GM21786 (cell line): ENCODE measurements around the gene RNF38.
"Not testable (repeated sequence)": the region's sequence is repeated elsewhere in the genome, so short reads cannot be mapped to it uniquely, and the experiment has no call there.

Experiments
- ATAC-seq: cut with Tn5 transposase; IDR thresholded peaks from one replicate; pipeline ENCODE4 v1.9.1; 2021; ENCODE audit not compliant: unreplicated experiment

RNF38 gene

DNA sequence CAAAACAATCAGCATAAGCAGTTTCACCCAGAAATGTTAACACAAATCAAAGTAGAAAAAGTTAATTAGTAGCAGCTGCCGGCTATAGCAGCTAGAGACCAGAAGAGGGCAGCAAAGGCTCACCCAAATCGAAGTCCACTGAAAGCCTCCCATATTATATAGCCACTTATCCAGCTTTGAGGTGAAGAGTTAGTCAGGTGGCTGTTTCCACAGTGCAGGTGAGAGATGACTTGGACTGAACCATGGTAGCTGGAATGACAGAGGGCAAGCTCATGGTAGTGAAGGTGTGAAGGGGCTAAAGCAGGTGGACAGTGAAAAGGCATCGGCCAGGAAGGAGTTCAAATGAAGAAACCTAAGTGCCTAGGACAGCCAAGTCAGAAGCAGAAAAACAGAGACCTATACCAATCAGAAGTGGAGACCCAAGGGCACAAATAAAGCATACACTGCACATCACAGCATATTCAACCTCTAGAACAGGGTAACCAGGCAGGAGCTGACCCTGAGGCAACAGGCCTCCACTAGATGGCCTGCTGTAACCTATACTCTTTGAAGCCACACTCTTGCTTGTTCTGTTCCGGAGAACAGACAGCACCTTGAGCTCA is 7.2 kb upstream of the RNF38 start:
- ATAC-seq = peak; percentile 43

GRCh38 chr9:36402536-36402935 is 2.5 kb upstream of the RNF38 start:
- ATAC-seq = no peak

DNA sequence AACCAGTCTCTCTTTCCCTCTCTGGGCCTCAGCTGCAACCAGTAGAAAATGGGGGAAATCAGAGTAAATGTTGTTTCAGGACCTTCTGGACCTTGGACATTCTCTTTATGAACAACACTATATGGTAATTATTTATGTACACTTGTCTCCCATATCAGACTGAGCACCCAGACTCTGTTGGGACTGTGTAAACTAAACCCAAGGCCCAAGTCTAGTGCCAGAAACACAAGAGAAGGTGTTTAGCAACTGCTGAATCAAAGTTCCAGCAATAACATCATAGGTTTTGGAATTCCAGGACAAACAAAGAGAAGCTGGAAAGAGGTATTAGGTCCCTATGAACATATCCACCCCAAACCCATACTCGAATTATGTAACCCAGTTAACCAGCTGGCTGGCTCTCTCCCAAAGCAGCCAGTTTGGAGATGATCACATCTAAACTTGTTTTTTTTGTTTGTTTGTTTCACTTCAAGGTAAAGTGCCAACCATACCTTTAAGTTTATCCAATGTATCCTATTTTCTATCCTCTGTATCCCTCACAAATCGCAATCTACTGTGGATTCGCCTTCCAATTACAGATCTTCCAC is 1.9 kb upstream of the RNF38 start:
- ATAC-seq = no peak

GRCh38 chr9:36401164-36401740 is 1.2 kb upstream of the RNF38 start:
- ATAC-seq = peak; percentile 67

- ATAC-seq = peak; percentile 63
Observed at GRCh38 chr9:36400332-36401163, 479 bp upstream of the RNF38 start.

DNA sequence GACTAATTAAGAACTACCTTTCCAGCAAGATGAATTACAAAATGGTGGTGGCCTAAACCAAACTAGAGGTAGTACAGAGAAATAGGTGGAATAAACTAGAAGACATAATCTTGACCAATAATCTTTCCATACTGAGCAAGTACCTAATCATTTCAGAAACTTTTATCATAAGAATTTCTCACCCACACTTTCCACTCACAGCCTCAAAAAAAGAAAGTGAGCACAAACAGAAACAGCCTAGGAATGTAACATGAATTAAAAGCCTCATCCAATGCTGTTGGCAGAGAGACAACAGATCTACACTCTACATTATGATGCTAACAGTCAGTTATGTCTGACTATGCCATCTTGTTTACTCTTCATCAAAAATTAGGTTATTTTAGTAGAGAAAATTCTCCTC is 1.3 kb downstream of the RNF38 start:
- ATAC-seq = no peak

DNA sequence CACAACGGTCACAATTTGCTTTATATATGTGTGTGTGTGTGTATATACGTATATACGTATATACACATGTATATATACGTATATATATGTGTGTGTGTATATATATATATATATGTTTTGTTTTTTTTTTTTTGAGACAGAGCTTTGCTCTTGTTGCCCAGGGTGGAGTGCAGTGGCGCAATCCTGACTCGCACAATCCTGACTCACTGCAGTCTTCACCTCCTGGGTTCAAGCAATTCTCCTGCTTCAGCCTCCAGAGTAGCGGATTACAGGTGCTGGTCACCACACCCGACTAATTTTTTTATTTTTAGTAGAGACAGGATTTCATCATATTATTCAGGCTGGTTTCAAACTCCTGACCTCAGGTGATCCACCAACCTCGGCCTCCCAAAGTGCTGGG is 3.1 kb downstream of the RNF38 start:
- ATAC-seq = no peak

- no peak for ATAC-seq
Observed at GRCh38 chr9:36392489-36392888, 7.6 kb downstream of the RNF38 start.

GRCh38 chr9:36389590-36389989 is 10.5 kb downstream of the RNF38 start:
- ATAC-seq = no peak

- not testable (repeated sequence) for ATAC-seq
Observed at GRCh38 chr9:36386396-36386965, 13.6 kb downstream of the RNF38 start.

GRCh38 chr9:36382484-36382883 is 17.6 kb downstream of the RNF38 start:
- no peak for ATAC-seq

DNA sequence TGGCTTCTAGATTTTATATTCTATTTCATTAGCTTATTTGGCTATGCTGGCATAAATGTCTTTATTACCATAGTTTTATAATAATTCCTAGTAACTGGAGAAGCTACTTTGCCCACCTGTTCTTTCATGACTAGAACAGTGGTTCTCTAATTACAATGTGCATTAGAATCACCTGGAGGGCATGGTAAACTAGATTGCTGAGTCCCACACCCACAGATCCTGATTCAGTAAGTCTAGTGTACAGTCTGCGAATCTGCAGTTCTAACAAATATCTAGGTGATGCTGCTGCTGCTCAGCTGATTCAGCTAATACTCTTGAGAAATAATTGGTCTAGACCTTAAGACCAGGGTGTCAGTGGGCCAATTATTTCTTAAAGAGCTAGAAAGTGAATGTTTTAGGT is 35.5 kb downstream of the RNF38 start:
- ATAC-seq = no peak

GRCh38 chr9:36363448-36363847 is 36.6 kb downstream of the RNF38 start:
- ATAC-seq = no peak

DNA sequence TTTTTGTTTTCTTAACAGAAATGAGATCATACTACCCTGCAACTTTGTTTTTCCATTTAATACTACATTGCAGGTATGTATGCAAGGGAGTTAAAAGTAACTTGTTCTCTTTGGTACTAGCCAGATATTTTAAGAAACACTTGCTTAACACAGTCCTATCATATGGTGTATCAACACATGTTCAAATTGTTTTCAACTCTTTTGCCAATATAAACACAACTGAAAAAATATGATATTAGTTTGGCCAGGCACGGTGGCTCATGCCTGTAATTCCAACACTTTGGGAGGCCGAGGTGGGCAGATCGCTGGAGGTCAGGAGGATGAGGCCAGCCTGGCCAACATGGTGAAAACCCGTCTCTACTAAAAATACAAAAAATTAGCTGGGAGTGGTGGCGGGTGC is 41.6 kb downstream of the RNF38 start:
- no peak for ATAC-seq

DNA sequence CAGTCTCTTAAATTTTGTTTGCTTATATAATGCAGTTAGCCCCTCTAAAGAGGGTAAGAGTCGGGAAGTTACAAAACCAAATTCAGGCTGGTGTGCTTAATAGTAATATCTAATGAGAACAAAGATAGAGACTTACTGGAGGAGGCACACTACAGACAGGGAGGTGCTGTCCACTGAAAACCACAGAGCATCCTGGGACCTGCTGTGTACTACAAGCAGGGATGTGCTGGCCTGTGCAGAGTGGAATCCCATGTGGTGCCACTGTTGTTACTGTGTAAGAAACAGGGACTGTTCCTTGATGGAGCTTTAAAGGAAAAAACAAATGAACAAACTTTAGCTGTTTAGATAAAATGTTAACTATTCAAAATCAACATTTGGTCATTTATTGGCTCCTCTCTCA is 42.4 kb downstream of the RNF38 start:
- no peak for ATAC-seq

- ATAC-seq = no peak
Observed at GRCh38 chr9:36346569-36346968, 53.5 kb downstream of the RNF38 start.

DNA sequence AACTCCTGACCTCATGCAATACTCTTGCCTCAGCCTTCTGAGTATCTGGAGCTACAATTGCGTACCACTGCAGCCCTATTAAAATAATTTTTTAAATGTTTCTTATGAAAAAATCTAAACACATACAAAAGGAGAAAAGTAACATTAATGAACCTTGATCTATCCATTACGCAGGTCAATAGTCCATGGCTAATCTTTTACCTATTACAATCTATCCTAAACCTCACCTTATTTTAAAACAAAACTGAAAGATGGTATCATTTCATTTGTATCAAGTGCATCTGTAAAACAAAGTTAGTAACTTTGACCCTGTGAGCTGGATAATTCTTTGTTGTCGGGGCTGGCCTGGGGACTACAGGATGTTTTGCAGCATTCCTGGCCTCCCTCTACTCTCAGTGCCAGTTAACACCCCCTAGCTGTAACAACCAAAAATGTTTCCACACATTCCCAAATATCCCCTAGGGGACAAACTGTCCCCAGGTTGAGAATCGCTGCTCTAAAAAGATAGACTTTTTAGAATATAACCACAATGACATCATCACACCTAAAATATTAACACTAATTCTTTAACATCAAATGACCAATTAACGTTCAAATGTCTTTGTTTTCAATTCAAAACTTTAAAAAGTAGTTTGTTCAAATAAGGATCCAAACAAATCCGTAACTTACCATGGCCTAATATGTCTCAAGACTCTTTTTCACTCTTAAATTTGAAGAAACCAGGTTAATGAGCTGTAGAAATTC is 54.8 kb downstream of the RNF38 start:
- no peak for ATAC-seq

GRCh38 chr9:36341936-36342577 is 58.0 kb downstream of the RNF38 start:
- ATAC-seq = no peak

- ATAC-seq = no peak
Observed at GRCh38 chr9:36337865-36338264, 62.2 kb downstream of the RNF38 start.

- no peak for ATAC-seq
Observed at GRCh38 chr9:36337002-36337401, 63.1 kb downstream of the RNF38 start.
